HEK293 (cell line): ENCODE data around the gene AHCY.

Source experiments
- CTCF ChIA-PET: fragments of 350-600 bp; formaldehyde crosslinking; extraction: SDS; loops from one replicate; lab custom pipeline; 2021; ENCODE audit warnings: antibody characterized with exemption; lab: Yijun Ruan, JAX
- POLR2A ChIA-PET: fragments of 300-600 bp; formaldehyde crosslinking; extraction: SDS; loops from one replicate; lab custom pipeline; 2020; ENCODE audit warnings: antibody characterized with exemption, inconsistent platforms; lab: Yijun Ruan, JAX
- H3K27ac ChIP-seq: fragments of 200-500 bp; sonication (Bioruptor generic); 2 replicates; pipeline ENCODE4 v1.5.1; 2014; ENCODE audit warnings: low read depth, low read length, control low read depth, inconsistent platforms; ENCODE audit errors: extremely low read depth
- H3K36me3 ChIP-seq, 2 experiments: fragments of 200-500 bp in 1 of 2; sonication (Bioruptor generic) in 1 of 2; 1 replicate in 1 of 2; 2 replicates in 1 of 2; pipeline ENCODE4 v1.5.1; 2014 to 2017; ENCODE audit warnings: inconsistent platforms in 2 of 2, low read length in 2 of 2; ENCODE audit not compliant: control insufficient read depth in 2 of 2, insufficient read depth in 1 of 2
- H3K4me1 ChIP-seq: fragments of 200-500 bp; sonication (Bioruptor generic); 2 replicates; pipeline ENCODE4 v1.5.1; 2014; ENCODE audit warnings: mild to moderate bottlenecking, low read length, inconsistent platforms; ENCODE audit not compliant: control insufficient read depth, insufficient read depth
- H3K4me3 ChIP-seq: 2 replicates; pipeline ENCODE4 v1.5.1; 2011; ENCODE audit warnings: low read depth, mild to moderate bottlenecking, control low read depth, low read length, moderate library complexity
- H3K9me3 ChIP-seq: fragments of 200-500 bp; sonication (Bioruptor generic); 2 replicates; pipeline ENCODE4 v1.5.1; 2014; ENCODE audit warnings: low read depth, low read length, inconsistent platforms; ENCODE audit not compliant: control insufficient read depth, insufficient read depth
- BCL11A ChIP-seq: fragments of 450-650 bp; formaldehyde crosslinking; IDR thresholded peaks from 2 replicates; pipeline ENCODE4 v1.5.1; 2016; ENCODE audit warnings: low read depth, missing biosample characterization, missing genetic modification characterization
- GLIS1 ChIP-seq: fragments of 450-650 bp; formaldehyde crosslinking; IDR thresholded peaks from 2 replicates; pipeline ENCODE4 v1.5.1; 2016; ENCODE audit warnings: missing biosample characterization, missing genetic modification characterization
- MYNN ChIP-seq: fragments of 450-650 bp; formaldehyde crosslinking; IDR thresholded peaks from 2 replicates; pipeline ENCODE4 v1.5.1; 2016; ENCODE audit warnings: missing biosample characterization, missing genetic modification characterization, borderline replicate concordance
- PRDM1 ChIP-seq: fragments of 450-650 bp; formaldehyde crosslinking; IDR thresholded peaks from 2 replicates; pipeline ENCODE4; 2016; ENCODE audit warnings: missing biosample characterization, missing genetic modification characterization
- SP7 ChIP-seq: fragments of 450-650 bp; formaldehyde crosslinking; IDR thresholded peaks from 2 replicates; pipeline ENCODE4 v1.5.1; 2016; ENCODE audit warnings: missing biosample characterization, missing genetic modification characterization
- TCF7L2 ChIP-seq: IDR thresholded peaks from 2 replicates; pipeline ENCODE4 v1.6.1; 2011; ENCODE audit warnings: low read depth, mild to moderate bottlenecking, inconsistent platforms, low read length, moderate library complexity, borderline replicate concordance
- ZNF10 ChIP-seq: fragments of 450-650 bp; formaldehyde crosslinking; IDR thresholded peaks from 2 replicates; pipeline ENCODE4 v1.5.1; 2017; ENCODE audit warnings: missing biosample characterization, missing genetic modification characterization
- ZNF112 ChIP-seq: fragments of 450-650 bp; formaldehyde crosslinking; IDR thresholded peaks from 2 replicates; pipeline ENCODE4 v1.5.0; 2017; ENCODE audit warnings: missing biosample characterization, missing genetic modification characterization
- ZNF155 ChIP-seq: fragments of 450-650 bp; formaldehyde crosslinking; IDR thresholded peaks from 2 replicates; pipeline ENCODE4 v1.5.1; 2016; ENCODE audit warnings: missing biosample characterization, missing genetic modification characterization
- ZNF202 ChIP-seq: fragments of 450-650 bp; formaldehyde crosslinking; IDR thresholded peaks from 2 replicates; pipeline ENCODE4 v1.5.1; 2016; ENCODE audit warnings: missing biosample characterization, missing genetic modification characterization, borderline replicate concordance
- ZNF248 ChIP-seq: fragments of 450-650 bp; formaldehyde crosslinking; IDR thresholded peaks from 2 replicates; pipeline ENCODE4 v1.5.1; 2017; ENCODE audit warnings: missing biosample characterization, missing genetic modification characterization
- ZNF354C ChIP-seq: fragments of 450-650 bp; formaldehyde crosslinking; IDR thresholded peaks from 2 replicates; pipeline ENCODE4 v1.5.1; 2016; ENCODE audit warnings: missing biosample characterization, missing genetic modification characterization, low read depth, borderline replicate concordance
- ZNF366 ChIP-seq: fragments of 450-650 bp; formaldehyde crosslinking; conservative IDR thresholded peaks from 2 replicates; pipeline ENCODE4 v1.5.1; 2016; ENCODE audit warnings: missing biosample characterization, missing genetic modification characterization
- ZNF560 ChIP-seq: fragments of 450-650 bp; formaldehyde crosslinking; IDR thresholded peaks from 2 replicates; pipeline ENCODE4 v1.5.1; 2017; ENCODE audit warnings: missing biosample characterization, missing genetic modification characterization, borderline replicate concordance
- ZNF623 ChIP-seq: fragments of 450-650 bp; formaldehyde crosslinking; IDR thresholded peaks from 2 replicates; pipeline ENCODE4 v1.5.1; 2016; ENCODE audit warnings: missing biosample characterization, missing genetic modification characterization
- ZSCAN30 ChIP-seq: fragments of 450-650 bp; IDR thresholded peaks from 2 replicates; pipeline ENCODE4 v1.5.1; 2018; ENCODE audit warnings: missing biosample characterization, mild to moderate bottlenecking, missing genetic modification characterization, moderate library complexity
- TF ChIP-seq, protein P1 (sequence below): fragments of 450-650 bp; formaldehyde crosslinking; IDR thresholded peaks from 2 replicates; pipeline ENCODE4; 2016; ENCODE audit warnings: missing biosample characterization, missing genetic modification characterization
- TF ChIP-seq, protein P2 (sequence below): fragments of 450-650 bp; formaldehyde crosslinking; IDR thresholded peaks from 2 replicates; pipeline ENCODE4 v1.5.1; 2016; ENCODE audit warnings: missing biosample characterization, missing genetic modification characterization
- TF ChIP-seq, protein P3 (sequence below): fragments of 450-650 bp; formaldehyde crosslinking; IDR thresholded peaks from 2 replicates; pipeline ENCODE4 v1.5.1; 2017; ENCODE audit warnings: missing biosample characterization, missing genetic modification characterization
- TF ChIP-seq, protein P4 (sequence below): fragments of 450-650 bp; formaldehyde crosslinking; IDR thresholded peaks from 2 replicates; pipeline ENCODE4 v1.5.1; 2016; ENCODE audit warnings: missing biosample characterization, missing genetic modification characterization
- TF ChIP-seq, protein P5 (sequence below): fragments of 450-650 bp; formaldehyde crosslinking; IDR thresholded peaks from 2 replicates; pipeline ENCODE4 v1.5.1; 2016; ENCODE audit warnings: missing biosample characterization, missing genetic modification characterization

AHCY gene

DNA sequence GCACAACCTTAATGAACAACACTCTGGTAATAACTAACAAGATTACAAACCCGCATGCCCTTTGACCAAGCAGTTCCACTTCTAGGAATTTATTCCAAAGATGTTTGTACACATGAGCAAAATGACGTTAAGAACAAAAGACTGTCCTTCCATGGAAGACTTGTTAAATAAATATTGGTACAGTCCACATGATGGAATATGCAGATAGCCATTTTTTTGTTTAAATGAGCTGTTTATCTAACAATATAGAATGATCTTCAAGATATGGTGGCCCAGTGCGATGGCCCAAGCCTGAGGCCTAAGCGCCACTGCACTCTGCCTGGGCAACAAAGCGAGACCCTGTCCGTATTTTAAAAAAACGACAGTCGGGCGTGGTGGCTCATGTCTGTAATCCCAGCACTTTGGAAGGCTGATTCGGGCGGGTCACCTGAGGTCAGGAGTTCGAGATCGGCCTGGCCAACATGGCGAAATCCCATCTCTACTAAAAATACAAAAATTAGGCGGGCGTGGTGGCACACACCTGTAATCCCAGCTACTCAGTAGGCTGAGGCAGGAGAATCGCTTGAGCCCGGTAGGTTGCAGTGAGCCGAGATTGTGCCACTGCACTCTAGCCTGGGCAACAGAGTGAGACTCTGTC, 7.4 kb upstream of the AHCY start:
- TF ChIP-seq TCF7L2 (no peak), ZNF202 (tag by site-specific recombination) (no peak), ZNF560 (tag by site-specific recombination) (no peak), ZNF112 (no peak), ZNF10 (tag by site-specific recombination) (no peak), ZNF248 (tag by site-specific recombination) (no peak), SP7 (no peak), ZNF155 (no peak)
- TF ChIP-seq, protein P1, sequence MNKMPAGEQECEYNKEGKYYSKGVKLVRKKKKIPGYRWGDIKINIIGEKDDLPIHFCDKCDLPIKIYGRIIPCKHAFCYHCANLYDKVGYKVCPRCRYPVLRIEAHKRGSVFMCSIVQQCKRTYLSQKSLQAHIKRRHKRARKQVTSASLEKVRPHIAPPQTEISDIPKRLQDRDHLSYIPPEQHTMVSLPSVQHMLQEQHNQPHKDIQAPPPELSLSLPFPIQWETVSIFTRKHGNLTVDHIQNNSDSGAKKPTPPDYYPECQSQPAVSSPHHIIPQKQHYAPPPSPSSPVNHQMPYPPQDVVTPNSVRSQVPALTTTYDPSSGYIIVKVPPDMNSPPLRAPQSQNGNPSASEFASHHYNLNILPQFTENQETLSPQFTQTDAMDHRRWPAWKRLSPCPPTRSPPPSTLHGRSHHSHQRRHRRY = no peak
- TF ChIP-seq, protein P2, sequence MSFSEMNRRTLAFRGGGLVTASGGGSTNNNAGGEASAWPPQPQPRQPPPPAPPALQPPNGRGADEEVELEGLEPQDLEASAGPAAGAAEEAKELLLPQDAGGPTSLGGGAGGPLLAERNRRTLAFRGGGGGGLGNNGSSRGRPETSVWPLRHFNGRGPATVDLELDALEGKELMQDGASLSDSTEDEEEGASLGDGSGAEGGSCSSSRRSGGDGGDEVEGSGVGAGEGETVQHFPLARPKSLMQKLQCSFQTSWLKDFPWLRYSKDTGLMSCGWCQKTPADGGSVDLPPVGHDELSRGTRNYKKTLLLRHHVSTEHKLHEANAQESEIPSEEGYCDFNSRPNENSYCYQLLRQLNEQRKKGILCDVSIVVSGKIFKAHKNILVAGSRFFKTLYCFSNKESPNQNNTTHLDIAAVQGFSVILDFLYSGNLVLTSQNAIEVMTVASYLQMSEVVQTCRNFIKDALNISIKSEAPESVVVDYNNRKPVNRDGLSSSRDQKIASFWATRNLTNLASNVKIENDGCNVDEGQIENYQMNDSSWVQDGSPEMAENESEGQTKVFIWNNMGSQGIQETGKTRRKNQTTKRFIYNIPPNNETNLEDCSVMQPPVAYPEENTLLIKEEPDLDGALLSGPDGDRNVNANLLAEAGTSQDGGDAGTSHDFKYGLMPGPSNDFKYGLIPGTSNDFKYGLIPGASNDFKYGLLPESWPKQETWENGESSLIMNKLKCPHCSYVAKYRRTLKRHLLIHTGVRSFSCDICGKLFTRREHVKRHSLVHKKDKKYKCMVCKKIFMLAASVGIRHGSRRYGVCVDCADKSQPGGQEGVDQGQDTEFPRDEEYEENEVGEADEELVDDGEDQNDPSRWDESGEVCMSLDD (tag by site-specific recombination) = no peak
- H3K36me3 ChIP-seq = no peaks in the 10 kb centered on the region
- ChIA-PET CTCF (interaction anchor here (0.6 to 5.0 kb wide), 9 partner anchors 9 to 462 kb away, joined by 3 to 116 read pairs (median 4); no protein-coding TSS in a partner anchor), POLR2A (no interaction called here)
- H3K9me3 ChIP-seq = no peaks in the 10 kb centered on the region
- H3K27ac ChIP-seq = no peak overlapping the region
- no peaks in the 10 kb centered on the region for H3K4me1 ChIP-seq
- no peak overlapping the region for H3K4me3 ChIP-seq

DNA sequence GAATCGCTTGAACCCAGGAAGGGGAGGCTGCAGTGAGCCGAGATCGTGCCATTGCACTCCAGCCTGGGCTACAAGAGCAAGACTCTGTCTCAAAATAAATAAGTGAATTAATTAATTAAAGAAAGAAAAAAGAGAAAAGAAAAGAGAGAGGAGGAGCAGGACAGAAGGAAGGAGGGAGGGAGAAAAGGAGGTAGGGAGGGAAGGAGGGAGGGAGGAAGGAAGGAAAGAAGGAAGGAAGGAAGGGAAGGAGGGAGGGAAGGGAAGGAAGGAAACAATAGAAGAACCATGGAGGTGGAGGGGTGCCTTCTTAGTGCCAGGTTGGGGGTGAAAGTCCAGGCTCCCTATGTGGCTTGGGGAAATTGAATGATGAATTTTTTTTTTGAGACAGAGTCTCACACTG, 6.5 kb upstream of the AHCY start:
- ChIA-PET POLR2A (no interaction called here), CTCF (interaction anchor here (1.1 to 1.7 kb wide), 2 partner anchors 164 to 213 kb away, joined by 4 to 9 read pairs; no protein-coding TSS in a partner anchor)
- no peaks in the 10 kb centered on the region for H3K9me3 ChIP-seq
- no peaks in the 10 kb centered on the region for H3K36me3 ChIP-seq
- no peak overlapping the region for H3K27ac ChIP-seq
- no peaks in the 10 kb centered on the region for H3K4me1 ChIP-seq
- TF ChIP-seq, protein P3, sequence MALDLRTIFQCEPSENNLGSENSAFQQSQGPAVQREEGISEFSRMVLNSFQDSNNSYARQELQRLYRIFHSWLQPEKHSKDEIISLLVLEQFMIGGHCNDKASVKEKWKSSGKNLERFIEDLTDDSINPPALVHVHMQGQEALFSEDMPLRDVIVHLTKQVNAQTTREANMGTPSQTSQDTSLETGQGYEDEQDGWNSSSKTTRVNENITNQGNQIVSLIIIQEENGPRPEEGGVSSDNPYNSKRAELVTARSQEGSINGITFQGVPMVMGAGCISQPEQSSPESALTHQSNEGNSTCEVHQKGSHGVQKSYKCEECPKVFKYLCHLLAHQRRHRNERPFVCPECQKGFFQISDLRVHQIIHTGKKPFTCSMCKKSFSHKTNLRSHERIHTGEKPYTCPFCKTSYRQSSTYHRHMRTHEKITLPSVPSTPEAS = no peak
- TF ChIP-seq GLIS1 (tag by site-specific recombination) = no peak
- TF ChIP-seq, protein P4, sequence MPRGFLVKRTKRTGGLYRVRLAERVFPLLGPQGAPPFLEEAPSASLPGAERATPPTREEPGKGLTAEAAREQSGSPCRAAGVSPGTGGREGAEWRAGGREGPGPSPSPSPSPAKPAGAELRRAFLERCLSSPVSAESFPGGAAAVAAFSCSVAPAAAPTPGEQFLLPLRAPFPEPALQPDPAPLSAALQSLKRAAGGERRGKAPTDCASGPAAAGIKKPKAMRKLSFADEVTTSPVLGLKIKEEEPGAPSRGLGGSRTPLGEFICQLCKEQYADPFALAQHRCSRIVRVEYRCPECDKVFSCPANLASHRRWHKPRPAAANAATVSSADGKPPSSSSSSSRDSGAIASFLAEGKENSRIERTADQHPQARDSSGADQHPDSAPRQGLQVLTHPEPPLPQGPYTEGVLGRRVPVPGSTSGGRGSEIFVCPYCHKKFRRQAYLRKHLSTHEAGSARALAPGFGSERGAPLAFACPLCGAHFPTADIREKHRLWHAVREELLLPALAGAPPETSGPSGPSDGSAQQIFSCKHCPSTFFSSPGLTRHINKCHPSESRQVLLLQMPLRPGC (tag by site-specific recombination) = no peak
- TF ChIP-seq MYNN (tag by site-specific recombination) = no peak
- no peak for TF ChIP-seq ZNF354C (tag by site-specific recombination)
- TF ChIP-seq, protein P5, sequence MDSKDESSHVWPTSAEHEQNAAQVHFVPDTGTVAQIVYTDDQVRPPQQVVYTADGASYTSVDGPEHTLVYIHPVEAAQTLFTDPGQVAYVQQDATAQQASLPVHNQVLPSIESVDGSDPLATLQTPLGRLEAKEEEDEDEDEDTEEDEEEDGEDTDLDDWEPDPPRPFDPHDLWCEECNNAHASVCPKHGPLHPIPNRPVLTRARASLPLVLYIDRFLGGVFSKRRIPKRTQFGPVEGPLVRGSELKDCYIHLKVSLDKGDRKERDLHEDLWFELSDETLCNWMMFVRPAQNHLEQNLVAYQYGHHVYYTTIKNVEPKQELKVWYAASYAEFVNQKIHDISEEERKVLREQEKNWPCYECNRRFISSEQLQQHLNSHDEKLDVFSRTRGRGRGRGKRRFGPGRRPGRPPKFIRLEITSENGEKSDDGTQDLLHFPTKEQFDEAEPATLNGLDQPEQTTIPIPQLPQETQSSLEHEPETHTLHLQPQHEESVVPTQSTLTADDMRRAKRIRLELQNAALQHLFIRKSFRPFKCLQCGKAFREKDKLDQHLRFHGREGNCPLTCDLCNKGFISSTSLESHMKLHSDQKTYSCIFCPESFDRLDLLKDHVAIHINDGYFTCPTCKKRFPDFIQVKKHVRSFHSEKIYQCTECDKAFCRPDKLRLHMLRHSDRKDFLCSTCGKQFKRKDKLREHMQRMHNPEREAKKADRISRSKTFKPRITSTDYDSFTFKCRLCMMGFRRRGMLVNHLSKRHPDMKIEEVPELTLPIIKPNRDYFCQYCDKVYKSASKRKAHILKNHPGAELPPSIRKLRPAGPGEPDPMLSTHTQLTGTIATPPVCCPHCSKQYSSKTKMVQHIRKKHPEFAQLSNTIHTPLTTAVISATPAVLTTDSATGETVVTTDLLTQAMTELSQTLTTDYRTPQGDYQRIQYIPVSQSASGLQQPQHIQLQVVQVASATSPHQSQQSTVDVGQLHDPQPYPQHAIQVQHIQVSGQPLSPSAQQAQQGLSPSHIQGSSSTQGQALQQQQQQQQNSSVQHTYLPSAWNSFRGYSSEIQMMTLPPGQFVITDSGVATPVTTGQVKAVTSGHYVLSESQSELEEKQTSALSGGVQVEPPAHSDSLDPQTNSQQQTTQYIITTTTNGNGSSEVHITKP (tag by site-specific recombination) = no peak
- 0 out of 2 replicates have a peak, but pooled peaks have one; percentile 15 for TF ChIP-seq PRDM1 (tag by site-specific recombination)
- TF ChIP-seq ZSCAN30 (tag by site-specific recombination) = no peak
- TF ChIP-seq ZNF366 = peak; percentile 91
- TF ChIP-seq ZNF623 = no peak
- no peak for TF ChIP-seq BCL11A (tag by site-specific recombination)
- TF ChIP-seq, protein P2 (tag by site-specific recombination) = no peak
- no peak overlapping the region for H3K4me3 ChIP-seq
